Measurements from ENCODE around the gene CDS2. TPM values are rescaled to one million over a fixed set of nuclear protein-coding genes. Genes with fewer than 3 reads are reported as not detected.

CDS2 gene
- total and polyA plus RNA-seq, 2 of the 13 experiments (the other 11 are each of a cell fraction or from before 2014, with no cell fraction given) = 81.3 to 153 TPM

DNA sequence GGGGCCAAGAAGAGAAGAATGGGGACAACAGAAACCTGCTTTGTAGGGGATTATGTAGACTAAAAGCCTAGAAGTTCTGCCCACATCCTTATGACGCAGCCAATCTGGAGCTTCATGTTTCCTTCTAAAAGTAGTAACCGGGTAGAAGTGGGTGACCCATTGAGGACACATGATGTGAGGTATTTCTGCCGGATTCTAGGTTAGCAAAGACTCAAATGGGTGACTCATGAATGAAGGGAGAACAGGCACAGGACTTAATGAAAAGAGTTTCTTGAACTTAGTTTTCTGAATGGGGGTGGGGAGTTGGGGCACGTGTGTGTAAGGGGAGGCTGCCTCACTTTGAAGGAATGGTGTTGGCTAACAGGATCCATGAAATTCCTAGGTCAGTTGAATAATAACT lies 68.8 kb downstream of the CDS2 start:
- no peaks in the 10 kb centered on the region for H3K27me3 ChIP-seq (ENCODE audit: control insufficient read depth in 1 of 2, insufficient read depth in 2 of 2, low read length in 2 of 2)
- H3K4me2 ChIP-seq (ENCODE audit: low read depth, low read length) = no peak overlapping the region
- no peak overlapping the region for H2AFZ ChIP-seq (ENCODE audit: low read length)
- CTCF ChIA-PET (ENCODE audit: low intra/inter-chr PET ratio, low total read pairs) = interaction anchor here (1.6 kb wide), 1 partner anchor 69 kb away, joined by 3 read pairs; the partner anchor contains the start of gene CDS2
- FAIRE-seq = no peak
- no peaks in the 10 kb centered on the region for H3K9me3 ChIP-seq (ENCODE audit: low read length)
- no TSS peak for BruUV-seq (replicated peaks)
- H3K9ac ChIP-seq (ENCODE audit: insufficient read depth, low read depth, low read length) = no peak overlapping the region
- no peak for ATAC-seq
- H3K79me2 ChIP-seq (ENCODE audit: insufficient read depth, low read length) = no peaks in the 10 kb centered on the region
- no peaks in the 10 kb centered on the region for H4K20me1 ChIP-seq (ENCODE audit: insufficient read depth, low read length)
- peaks cover 12 to 53% of the 10 kb centered on the region in 2 experiments for H3K36me3 ChIP-seq (replicated peaks in 1 of 2; ENCODE audit: control insufficient read depth in 1 of 2, insufficient read depth in 2 of 2, low read length in 2 of 2)
- H3K4me3 ChIP-seq (replicated peaks in 1 of 3; ENCODE audit: insufficient read depth in 1 of 3, low read depth in 2 of 3, low read length in 3 of 3) = no peak overlapping the region
- POLR2A ChIA-PET = interaction anchor here (1.2 to 1.5 kb wide), 2 partner anchors 69 to 76 kb away, joined by 4 to 5 read pairs; partner anchors contain the start of genes CDS2 and PCNA
- no peak overlapping the region for H3K27ac ChIP-seq (ENCODE audit: extremely low read length, insufficient read depth, low read length)
- intact Hi-C loops (cut with micrococcal nuclease; ENCODE audit: unreplicated experiment) (no loop called here), in situ Hi-C loops (cut with HindIII; ENCODE audit: extremely low pct_ligation_motif_present, low pct_unique_long_range_greater_than_20kb) (no loop called here)
- peaks cover 11% of the 10 kb centered on the region; the same call in 1 of the 2 replicates for H3K4me1 ChIP-seq (ENCODE audit: insufficient read depth, low read length)
- DNase-seq (ENCODE audit: low spot score) = no peak
- WGBS (ENCODE audit: low lambda C conversion rate) = 96% methylated on average over 4 of the region's 4 CpGs
- TF ChIP-seq, protein P1, sequence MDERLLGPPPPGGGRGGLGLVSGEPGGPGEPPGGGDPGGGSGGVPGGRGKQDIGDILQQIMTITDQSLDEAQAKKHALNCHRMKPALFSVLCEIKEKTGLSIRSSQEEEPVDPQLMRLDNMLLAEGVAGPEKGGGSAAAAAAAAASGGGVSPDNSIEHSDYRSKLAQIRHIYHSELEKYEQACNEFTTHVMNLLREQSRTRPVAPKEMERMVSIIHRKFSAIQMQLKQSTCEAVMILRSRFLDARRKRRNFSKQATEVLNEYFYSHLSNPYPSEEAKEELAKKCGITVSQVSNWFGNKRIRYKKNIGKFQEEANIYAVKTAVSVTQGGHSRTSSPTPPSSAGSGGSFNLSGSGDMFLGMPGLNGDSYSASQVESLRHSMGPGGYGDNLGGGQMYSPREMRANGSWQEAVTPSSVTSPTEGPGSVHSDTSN (CRISPR knock-in tag; IDR thresholded peaks at IDR 0.05) = no peak
- no peak for TF ChIP-seq KLF16 (CRISPR knock-in tag; IDR thresholded peaks at IDR 0.05)
- no peak for TF ChIP-seq RCOR2 (CRISPR knock-in tag; IDR thresholded peaks at IDR 0.05)
- TF ChIP-seq NBN (conservative IDR thresholded peaks at IDR 0.05) = no peak
- no peak for TF ChIP-seq ZNF672 (CRISPR knock-in tag; IDR thresholded peaks at IDR 0.05)
- TF ChIP-seq ZNF558 (CRISPR knock-in tag; IDR thresholded peaks at IDR 0.05; ENCODE audit: borderline replicate concordance) = no peak
- no peak for TF ChIP-seq ZNF550 (CRISPR knock-in tag; IDR thresholded peaks at IDR 0.05; ENCODE audit: borderline replicate concordance)
- TF ChIP-seq ZNF142 (CRISPR knock-in tag; IDR thresholded peaks at IDR 0.05) = no peak
- no peak for TF ChIP-seq ZNF704 (CRISPR knock-in tag; IDR thresholded peaks at IDR 0.05; ENCODE audit: borderline replicate concordance)
- no peak for TF ChIP-seq ASH2L (IDR thresholded peaks at IDR 0.05; ENCODE audit: insufficient read length, low read depth, low read length)
- no peak for TF ChIP-seq AGO1 (IDR thresholded peaks at IDR 0.05; ENCODE audit: low read depth, low read length, poor library complexity, severe bottlenecking)
- TF ChIP-seq PRDM10 (CRISPR knock-in tag; IDR thresholded peaks at IDR 0.05; ENCODE audit: low read depth) = no peak
- TF ChIP-seq GATA4 (IDR thresholded peaks at IDR 0.05; ENCODE audit: borderline replicate concordance, low read depth) = no peak

All from HepG2 (cell line).